GM10248 (cell line): ENCODE measurements around the gene TNFRSF8.
A peak's percentile ranks its signal among the peaks of the same experiment; 100 is the strongest.

ENCODE experiments used
- CTCF ChIA-PET: fragments of 300-600 bp; sonication (Branson Sonifier 250); formaldehyde crosslinking; extraction: SDS; loops from one replicate; lab custom pipeline; 2021; ENCODE audit warnings: antibody characterized with exemption; lab: Yijun Ruan, JAX
- POLR2A ChIA-PET: fragments of 350-650 bp; sonication (Branson Sonifier 250); formaldehyde crosslinking; extraction: SDS; loops from one replicate; lab custom pipeline; 2020; ENCODE audit warnings: antibody characterized with exemption; lab: Yijun Ruan, JAX
- DNase-seq: peaks from one replicate; pipeline ENCODE4 v3.0.0; 2012; ENCODE audit errors: extremely low spot score
- TF ChIP-seq, protein P1 (sequence below): IDR thresholded peaks from 2 replicates; pipeline ENCODE4 v1.5.1; 2012; ENCODE audit warnings: mild to moderate bottlenecking, low read depth; ENCODE audit errors: extremely low read depth, missing control alignments, control extremely low read depth

TNFRSF8 gene

DNA sequence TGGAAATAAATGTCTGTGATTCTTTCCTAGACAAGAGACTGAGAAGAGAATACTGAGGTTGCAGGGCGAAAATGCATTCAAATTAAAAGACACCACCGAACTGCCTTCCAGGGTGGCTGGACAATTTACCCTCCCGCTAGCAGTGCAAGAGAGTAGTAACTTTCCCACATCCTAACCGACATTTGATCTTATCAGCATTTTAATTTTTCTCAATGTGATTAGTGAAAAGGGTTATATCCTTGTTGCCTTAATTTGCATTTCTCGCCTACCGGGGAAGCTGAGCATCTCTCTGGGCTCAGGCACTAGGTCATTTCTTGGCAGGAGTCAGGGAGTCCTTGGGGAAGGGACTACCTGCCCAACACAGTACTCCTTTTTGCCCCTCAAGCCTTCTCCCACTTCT lies 2.8 kb downstream of the TNFRSF8 start:
- no peak for DNase-seq
- CTCF ChIA-PET, result interaction anchor here (1.0 to 7.3 kb wide), 5 partner anchors 8 to 34 kb away, joined by 4 to 81 read pairs (median 9); no protein-coding TSS in a partner anchor
- TF ChIP-seq, protein P1, sequence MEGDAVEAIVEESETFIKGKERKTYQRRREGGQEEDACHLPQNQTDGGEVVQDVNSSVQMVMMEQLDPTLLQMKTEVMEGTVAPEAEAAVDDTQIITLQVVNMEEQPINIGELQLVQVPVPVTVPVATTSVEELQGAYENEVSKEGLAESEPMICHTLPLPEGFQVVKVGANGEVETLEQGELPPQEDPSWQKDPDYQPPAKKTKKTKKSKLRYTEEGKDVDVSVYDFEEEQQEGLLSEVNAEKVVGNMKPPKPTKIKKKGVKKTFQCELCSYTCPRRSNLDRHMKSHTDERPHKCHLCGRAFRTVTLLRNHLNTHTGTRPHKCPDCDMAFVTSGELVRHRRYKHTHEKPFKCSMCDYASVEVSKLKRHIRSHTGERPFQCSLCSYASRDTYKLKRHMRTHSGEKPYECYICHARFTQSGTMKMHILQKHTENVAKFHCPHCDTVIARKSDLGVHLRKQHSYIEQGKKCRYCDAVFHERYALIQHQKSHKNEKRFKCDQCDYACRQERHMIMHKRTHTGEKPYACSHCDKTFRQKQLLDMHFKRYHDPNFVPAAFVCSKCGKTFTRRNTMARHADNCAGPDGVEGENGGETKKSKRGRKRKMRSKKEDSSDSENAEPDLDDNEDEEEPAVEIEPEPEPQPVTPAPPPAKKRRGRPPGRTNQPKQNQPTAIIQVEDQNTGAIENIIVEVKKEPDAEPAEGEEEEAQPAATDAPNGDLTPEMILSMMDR, result no peak
- POLR2A ChIA-PET, result no interaction called here

DNA sequence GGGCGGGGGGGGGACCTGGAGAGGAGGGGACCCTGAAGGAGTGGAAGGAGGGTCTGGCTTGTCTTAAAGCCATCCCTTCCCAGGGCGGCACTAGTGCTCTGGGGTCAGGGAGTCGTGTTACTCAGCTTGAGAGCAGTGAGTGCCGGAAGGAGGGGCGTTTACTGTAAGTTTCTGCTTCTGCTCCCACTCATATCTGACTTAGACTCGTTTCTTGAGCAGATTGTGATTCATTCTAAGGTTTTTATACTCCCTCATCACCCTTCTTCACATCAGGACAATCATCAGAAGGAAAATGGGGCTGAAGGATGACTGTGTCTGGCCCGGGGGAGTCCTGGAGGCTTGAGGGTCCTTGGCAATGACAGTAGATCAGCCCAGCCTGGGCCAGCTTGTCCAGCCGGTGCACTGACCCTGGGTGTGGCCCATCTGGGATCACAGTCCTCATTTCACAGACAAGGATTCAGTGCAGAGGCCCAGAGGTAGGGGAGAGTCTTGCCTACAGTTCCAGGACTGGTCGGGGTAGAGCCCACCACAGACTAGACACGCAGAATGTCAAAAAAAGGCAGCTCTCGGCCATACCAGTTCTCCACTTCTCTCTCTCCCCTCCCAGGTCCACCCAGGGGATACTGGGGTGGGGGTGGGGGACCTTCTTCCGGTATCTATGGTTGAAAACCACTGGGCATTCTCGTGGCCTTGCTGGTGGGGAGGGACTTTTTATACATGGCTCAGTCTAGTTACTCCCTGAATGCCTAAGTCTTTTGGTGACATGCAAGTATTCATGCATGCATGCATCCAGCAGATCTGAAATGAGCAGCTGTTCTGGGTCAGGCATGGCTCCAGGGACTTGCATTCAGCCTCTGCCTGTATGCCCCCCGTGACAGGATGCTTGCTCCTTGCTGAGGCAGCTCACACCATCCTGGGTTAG lies 5.1 kb downstream of the TNFRSF8 start:
- peak; percentile 68 for DNase-seq
- ChIA-PET POLR2A (interaction anchor here (0.6 to 1.9 kb wide), 6 partner anchors 9 to 159 kb away, joined by 3 to 10 read pairs (median 6); no protein-coding TSS in a partner anchor), CTCF (interaction anchor here (0.6 to 7.3 kb wide), 6 partner anchors 9 to 36 kb away, joined by 3 to 81 read pairs (median 6); no protein-coding TSS in a partner anchor)
- TF ChIP-seq, protein P1, result no peak

GRCh38 chr1:12069623-12070244 lies 6.6 kb downstream of the TNFRSF8 start:
- POLR2A ChIA-PET, result interaction anchor here (0.6 to 2.0 kb wide), 2 partner anchors 19 to 161 kb away, joined by 4 to 7 read pairs; no protein-coding TSS in a partner anchor
- CTCF ChIA-PET, result interaction anchor here (1.1 to 7.3 kb wide), 5 partner anchors 7 to 18 kb away, joined by 3 to 81 read pairs (median 8); no protein-coding TSS in a partner anchor
- no peak for DNase-seq
- TF ChIP-seq, protein P1, result no peak

GRCh38 chr1:12071892-12072291 lies 8.8 kb downstream of the TNFRSF8 start:
- CTCF ChIA-PET, result interaction anchor here (1.1 to 2.2 kb wide), 4 partner anchors 8 to 25 kb away, joined by 3 to 16 read pairs (median 6); no protein-coding TSS in a partner anchor

DNA sequence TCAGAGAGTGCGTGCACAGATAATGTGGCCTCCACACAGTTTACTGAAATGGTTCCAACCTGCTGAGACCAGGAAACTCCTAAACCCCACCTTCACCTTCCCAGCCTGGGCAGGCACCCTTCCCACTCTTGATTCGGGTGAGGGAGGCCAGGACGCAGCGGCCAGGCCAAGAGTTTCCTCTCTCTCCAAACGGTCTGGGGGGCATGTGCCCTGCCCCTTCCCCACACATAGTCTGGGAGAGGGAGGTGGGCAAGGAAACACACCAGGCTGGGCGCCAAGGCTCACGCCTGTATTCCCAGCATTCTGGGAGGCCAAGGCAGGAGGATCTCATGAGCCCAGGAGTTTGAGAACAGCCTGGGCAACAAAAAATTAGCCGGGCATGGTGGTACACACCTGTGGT lies 9.6 kb downstream of the TNFRSF8 start:
- ChIA-PET POLR2A (no interaction called here), CTCF (interaction anchor here (1.1 to 1.4 kb wide), 2 partner anchors 21 to 26 kb away, joined by 3 to 4 read pairs; no protein-coding TSS in a partner anchor)
- no peak for DNase-seq
- TF ChIP-seq, protein P1, result no peak

More at GRCh38 chr1:12071892-12072291, 8.8 kb downstream of the TNFRSF8 start:
- no peak for DNase-seq
- POLR2A ChIA-PET, result no interaction called here
- TF ChIP-seq, protein P1, result no peak

DNA sequence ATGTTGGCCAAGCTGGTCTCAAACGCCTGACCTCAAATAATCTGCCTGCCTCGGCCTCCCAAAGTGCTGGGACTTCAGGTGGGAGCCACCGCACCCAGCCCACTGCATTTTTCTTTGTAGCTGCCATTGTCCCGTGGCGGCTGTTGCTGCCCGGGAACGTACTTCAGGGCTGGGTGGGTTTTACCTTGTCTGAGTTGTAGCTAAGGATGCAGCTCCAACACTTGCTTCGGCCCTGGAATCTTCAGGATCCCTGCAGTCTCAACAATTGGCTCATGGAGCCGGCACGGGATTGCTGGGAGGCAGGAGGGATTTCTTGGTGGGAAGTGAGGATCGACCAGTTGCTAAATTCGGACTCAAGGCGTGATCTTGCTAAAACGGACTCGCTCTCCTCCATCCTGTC lies 10.7 kb downstream of the TNFRSF8 start:
- no peak for DNase-seq
- TF ChIP-seq, protein P1, result no peak
- POLR2A ChIA-PET, result interaction anchor here (1.5 kb wide), 1 partner anchor 164 kb away, joined by 4 read pairs; no protein-coding TSS in a partner anchor
- CTCF ChIA-PET, result interaction anchor here (1.1 to 1.5 kb wide), 2 partner anchors 16 to 34 kb away, joined by 3 to 6 read pairs; no protein-coding TSS in a partner anchor
